Chondrocyte (in vitro differentiated cells): Measurements from ENCODE around the gene SAMD11. TPM values are rescaled to one million over a fixed set of nuclear protein-coding genes. Genes with fewer than 3 reads are reported as not detected.
A peak's percentile ranks its signal among the peaks of the same experiment; 100 is the strongest.

Source experiments
- DNase-seq: peaks from one replicate; pipeline ENCODE4 v3.0.0; 2021; ENCODE audit warnings: mixed read lengths, low spot score
- H3K27ac Mint-ChIP-seq: one replicate; pipeline ENCODE4 v1.8.0; 2021; ENCODE audit warnings: mild to moderate bottlenecking, moderate library complexity, mixed read lengths; ENCODE audit not compliant: unreplicated experiment
- H3K27me3 Mint-ChIP-seq: 2 replicates; pipeline ENCODE4 v1.8.0; 2021; ENCODE audit warnings: low read depth, mixed read lengths
- H3K36me3 Mint-ChIP-seq: 2 replicates; pipeline ENCODE4 v1.8.0; 2021; ENCODE audit warnings: low read depth, mixed read lengths
- H3K4me1 Mint-ChIP-seq: 2 replicates; pipeline ENCODE4 v1.8.0; 2021; ENCODE audit warnings: low read depth, mild to moderate bottlenecking, mixed read lengths
- H3K4me3 Mint-ChIP-seq: one replicate; pipeline ENCODE4 v1.8.0; 2021; ENCODE audit warnings: mild to moderate bottlenecking, moderate library complexity, mixed read lengths; ENCODE audit not compliant: unreplicated experiment
- H3K9me3 Mint-ChIP-seq: 2 replicates; pipeline ENCODE4 v1.8.0; 2021; ENCODE audit warnings: low read depth, mixed read lengths
- total RNA-seq: library from RNA; stranded (reverse); gene quantifications from 3 replicates; pipeline ENCODE4 v1.2.1, GENCODE V29; 2021
- TF ChIP-seq, protein P1 (sequence below): fragments of 200-600 bp; sonication (generic); IDR thresholded peaks from 2 replicates; pipeline ENCODE4 v1.5.0; 2021; ENCODE audit warnings: antibody characterized with exemption, mild to moderate bottlenecking, moderate library complexity

SAMD11 gene
- total RNA-seq, 1 donor from 2014 or later, result 3.4 TPM

DNA sequence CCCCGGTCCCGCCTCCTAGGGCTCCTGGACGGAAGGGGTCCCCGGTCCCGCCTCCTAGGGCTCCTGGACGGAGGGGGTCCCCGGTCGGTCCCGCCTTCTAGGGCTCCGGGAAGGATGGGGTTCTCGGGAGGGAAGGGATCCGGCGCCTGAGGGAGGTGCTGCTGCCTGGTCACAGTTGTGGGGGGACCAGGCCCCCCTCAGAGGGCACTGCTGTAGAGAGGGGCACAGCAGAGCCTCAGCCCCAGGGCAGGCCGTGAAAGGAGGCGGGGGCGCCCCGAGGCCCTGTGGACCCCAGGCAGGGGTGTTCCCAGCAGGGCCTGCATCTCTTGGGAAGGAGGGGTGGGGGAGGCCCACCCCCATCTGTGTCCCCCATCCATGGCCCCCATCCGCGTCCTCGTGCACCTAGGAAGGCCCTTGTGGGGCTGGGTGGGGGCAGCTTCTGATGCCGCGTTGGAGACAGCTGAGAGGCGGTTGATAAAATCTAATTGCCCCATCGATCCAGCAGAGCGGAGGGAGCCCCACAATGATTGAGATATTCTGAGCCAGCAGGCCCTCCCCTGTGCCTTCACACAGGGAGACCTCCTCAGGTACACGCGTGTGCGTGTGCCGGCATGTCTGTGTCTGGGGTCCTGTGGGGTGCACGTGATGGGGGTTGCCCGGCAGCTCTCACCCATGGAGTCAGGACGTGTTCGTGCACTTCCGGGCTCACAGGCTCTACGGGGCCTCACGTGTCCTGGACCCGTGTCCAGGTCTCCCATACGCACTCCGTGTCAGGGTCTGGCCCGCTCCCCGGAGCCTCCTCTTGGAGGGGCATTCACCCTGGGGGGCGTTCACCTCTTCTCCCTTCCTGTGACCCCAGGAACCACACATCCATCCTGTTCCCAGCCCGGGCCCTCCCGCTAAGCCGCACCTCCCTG, 12.9 kb downstream of the SAMD11 start:
- TF ChIP-seq, protein P1, sequence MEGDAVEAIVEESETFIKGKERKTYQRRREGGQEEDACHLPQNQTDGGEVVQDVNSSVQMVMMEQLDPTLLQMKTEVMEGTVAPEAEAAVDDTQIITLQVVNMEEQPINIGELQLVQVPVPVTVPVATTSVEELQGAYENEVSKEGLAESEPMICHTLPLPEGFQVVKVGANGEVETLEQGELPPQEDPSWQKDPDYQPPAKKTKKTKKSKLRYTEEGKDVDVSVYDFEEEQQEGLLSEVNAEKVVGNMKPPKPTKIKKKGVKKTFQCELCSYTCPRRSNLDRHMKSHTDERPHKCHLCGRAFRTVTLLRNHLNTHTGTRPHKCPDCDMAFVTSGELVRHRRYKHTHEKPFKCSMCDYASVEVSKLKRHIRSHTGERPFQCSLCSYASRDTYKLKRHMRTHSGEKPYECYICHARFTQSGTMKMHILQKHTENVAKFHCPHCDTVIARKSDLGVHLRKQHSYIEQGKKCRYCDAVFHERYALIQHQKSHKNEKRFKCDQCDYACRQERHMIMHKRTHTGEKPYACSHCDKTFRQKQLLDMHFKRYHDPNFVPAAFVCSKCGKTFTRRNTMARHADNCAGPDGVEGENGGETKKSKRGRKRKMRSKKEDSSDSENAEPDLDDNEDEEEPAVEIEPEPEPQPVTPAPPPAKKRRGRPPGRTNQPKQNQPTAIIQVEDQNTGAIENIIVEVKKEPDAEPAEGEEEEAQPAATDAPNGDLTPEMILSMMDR, result no peak
- H3K36me3 Mint-ChIP-seq, result no peaks in the 10 kb centered on the region
- H3K4me3 Mint-ChIP-seq, result no peak overlapping the region
- no peaks in the 10 kb centered on the region for H3K9me3 Mint-ChIP-seq
- H3K27ac Mint-ChIP-seq, result no peak overlapping the region
- H3K27me3 Mint-ChIP-seq, result no peaks in the 10 kb centered on the region
- peaks cover 24% of the 10 kb centered on the region for H3K4me1 Mint-ChIP-seq
- DNase-seq, result no peak

DNA sequence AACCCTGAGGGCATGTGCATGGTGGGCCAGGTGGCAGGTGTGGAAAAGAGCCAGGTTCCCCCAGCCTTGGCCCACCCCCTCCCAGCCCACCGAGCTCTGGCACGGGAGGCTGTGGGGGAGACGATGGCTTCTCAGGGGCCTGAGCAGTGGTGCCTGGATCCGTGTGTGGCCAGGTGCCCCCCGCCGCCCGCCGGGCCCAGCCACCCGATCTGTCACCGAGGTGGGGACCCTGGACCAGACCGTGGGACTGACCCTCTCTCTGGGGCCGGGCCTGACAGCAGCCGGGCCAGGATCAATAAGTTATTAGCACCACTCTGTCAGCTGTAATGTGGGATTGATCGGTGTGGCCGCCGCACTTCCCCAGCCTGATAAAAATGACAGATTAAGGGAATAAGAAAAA, 13.8 kb downstream of the SAMD11 start:
- Mint-ChIP-seq H3K9me3 (no peaks in the 10 kb centered on the region), H3K4me3 (no peak overlapping the region), H3K36me3 (no peaks in the 10 kb centered on the region), H3K27me3 (no peaks in the 10 kb centered on the region), H3K4me1 (peaks cover 22% of the 10 kb centered on the region), H3K27ac (no peak overlapping the region)
- no peak for DNase-seq
- TF ChIP-seq, protein P1, result no peak

DNA sequence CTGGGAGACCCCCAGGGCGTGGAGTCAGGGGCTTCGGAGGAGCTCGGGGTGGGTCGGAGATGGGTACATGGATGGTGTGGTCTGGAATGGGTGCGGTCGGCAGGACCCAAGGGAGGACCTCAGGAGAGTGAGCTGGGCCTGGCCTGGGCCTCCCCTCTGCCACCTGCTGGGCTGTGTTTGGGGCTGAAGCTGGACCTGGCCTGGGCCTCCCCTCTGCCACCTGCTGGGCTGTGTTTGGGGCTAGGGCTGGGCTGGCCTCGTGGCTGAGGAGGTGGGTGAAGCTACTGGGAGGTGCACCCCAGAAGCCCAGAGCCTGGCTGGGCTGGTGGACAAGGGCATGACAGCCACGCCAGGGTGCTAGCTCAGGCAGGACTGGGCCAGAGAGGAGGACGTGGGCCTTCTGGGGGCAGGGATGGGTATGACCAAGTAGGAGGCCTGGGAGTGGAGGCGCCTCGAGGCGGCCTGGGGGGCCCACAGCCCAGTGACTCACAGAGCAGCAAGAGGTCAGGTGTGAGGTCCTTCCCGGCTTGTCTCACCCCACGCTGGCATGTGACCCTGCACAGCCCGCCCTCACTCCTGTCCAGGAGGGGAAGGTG, 14.5 kb downstream of the SAMD11 start:
- no peak for DNase-seq
- Mint-ChIP-seq H3K4me3 (no peak overlapping the region), H3K36me3 (no peaks in the 10 kb centered on the region), H3K4me1 (peaks cover 24% of the 10 kb centered on the region), H3K27me3 (no peaks in the 10 kb centered on the region), H3K9me3 (no peaks in the 10 kb centered on the region), H3K27ac (no peak overlapping the region)
- TF ChIP-seq, protein P1, result peak; percentile 70

DNA sequence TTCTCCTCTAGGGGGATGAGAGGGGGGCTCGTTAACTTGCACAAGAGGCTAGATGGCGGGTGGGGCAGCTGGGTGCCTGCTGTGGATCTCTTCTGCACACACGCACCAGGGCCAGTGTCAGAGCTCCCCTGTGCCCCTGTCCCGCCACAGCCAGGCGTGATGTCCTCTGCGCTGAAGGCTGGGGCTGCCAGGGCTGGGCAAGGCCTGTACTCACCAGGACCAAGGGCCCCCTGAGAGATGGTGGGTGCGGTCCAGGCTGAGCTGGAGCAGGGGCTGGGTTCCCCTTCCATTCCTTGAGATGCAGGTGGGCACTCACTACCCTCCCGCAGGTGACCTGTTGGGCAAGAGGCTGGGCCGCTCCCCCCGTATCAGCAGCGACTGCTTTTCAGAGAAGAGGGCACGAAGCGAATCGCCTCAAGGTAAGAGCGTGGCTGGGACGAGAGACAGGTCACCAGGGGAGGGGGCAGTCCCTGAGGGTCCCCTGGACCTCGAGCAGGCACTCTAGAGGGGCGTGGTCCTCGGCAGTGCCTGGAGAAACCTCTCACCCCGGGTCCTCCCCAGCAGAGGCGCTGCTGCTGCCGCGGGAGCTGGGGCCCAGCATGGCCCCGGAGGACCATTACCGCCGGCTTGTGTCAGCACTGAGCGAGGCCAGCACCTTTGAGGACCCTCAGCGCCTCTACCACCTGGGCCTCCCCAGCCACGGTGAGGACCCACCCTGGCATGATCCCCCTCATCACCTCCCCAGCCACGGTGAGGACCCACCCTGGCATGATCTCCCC, 15.2 kb downstream of the SAMD11 start:
- Mint-ChIP-seq H3K4me1 (peaks cover 27% of the 10 kb centered on the region), H3K36me3 (no peaks in the 10 kb centered on the region), H3K27ac (no peak overlapping the region), H3K4me3 (no peak overlapping the region), H3K9me3 (no peaks in the 10 kb centered on the region), H3K27me3 (no peaks in the 10 kb centered on the region)
- TF ChIP-seq, protein P1, result no peak
- DNase-seq, result no peak

DNA sequence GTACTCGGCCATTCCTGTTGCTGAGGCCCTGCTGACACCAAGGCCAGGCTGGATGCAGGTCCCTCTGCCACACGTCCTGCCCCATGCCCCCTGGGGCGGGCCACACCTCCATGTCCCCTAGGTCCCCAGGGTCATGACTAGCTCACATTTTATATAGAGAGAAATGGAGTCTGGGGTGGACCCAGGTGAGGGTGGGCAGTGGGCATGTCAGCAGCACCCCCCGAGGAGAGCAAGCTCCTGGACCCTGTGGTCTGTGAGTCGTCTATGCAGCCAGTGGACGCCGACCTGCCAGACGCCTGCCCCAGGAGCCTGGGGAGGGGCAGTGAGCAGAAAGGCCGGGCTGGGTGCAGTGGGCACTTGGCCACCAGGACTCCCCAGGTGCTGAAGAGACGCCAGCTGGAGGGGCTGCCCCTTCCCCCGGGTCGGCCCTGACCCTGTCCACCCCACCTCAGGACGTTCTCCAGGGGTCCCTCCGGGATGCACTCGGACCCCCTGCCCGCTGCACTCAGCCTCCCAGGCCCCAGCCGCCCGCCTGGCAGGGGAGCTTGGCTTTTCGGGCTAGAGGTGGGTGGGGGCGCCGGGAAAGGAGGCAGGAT, 15.9 kb downstream of the SAMD11 start:
- Mint-ChIP-seq H3K9me3 (no peaks in the 10 kb centered on the region), H3K27me3 (no peaks in the 10 kb centered on the region), H3K27ac (no peak overlapping the region), H3K4me1 (peaks cover 34% of the 10 kb centered on the region), H3K4me3 (no peak overlapping the region), H3K36me3 (no peaks in the 10 kb centered on the region)
- TF ChIP-seq, protein P1, result no peak
- no peak for DNase-seq
